ENCODE measurements around the gene CPT1A. TPM values are rescaled to one million over a fixed set of nuclear protein-coding genes. Genes with fewer than 3 reads are reported as not detected.

Gene CPT1A
- total RNA-seq, 3 donors from 2014 or later = 22.2 to 62.6 (median 30.4) TPM

- TF ChIP-seq CTCF (IDR thresholded peaks at IDR 0.05) = no peak
- no peak for TF ChIP-seq POLR2AphosphoS5 (IDR thresholded peaks at IDR 0.05)
- no peak for TF ChIP-seq POLR2A (IDR thresholded peaks at IDR 0.05)
- H3K27ac ChIP-seq = peak overlapping the region in 1 of 2 donors; percentile 25
- no peaks in the 10 kb centered on the region for H3K9me3 ChIP-seq
- H3K4me1 ChIP-seq = peaks cover 8 to 12% of the 10 kb centered on the region in 2 donors
- DNase-seq (ENCODE audit: low spot score in 2 of 2) = no peak
- no peak overlapping the region for H3K4me3 ChIP-seq
- H3K27me3 ChIP-seq = no peaks in the 10 kb centered on the region
- H3K36me3 ChIP-seq = no peaks in the 10 kb centered on the region
- intact Hi-C loops (cut with DNase I; ENCODE audit: low total_unique reads) = no loop called here
Measured at GRCh38 chr11:68828155-68828931, 13.4 kb downstream of the CPT1A start.

- H3K9me3 ChIP-seq = no peaks in the 10 kb centered on the region
- intact Hi-C loops (cut with DNase I; ENCODE audit: low total_unique reads) = no loop called here
- no peak overlapping the region for H3K4me3 ChIP-seq
- no peak for DNase-seq (ENCODE audit: low spot score in 2 of 2)
- no peaks in the 10 kb centered on the region for H3K36me3 ChIP-seq
- TF ChIP-seq POLR2A (IDR thresholded peaks at IDR 0.05) (no peak), CTCF (IDR thresholded peaks at IDR 0.05) (no peak), POLR2AphosphoS5 (IDR thresholded peaks at IDR 0.05) (no peak)
- peaks cover 3 to 8% of the 10 kb centered on the region in 2 donors for H3K4me1 ChIP-seq
- H3K27ac ChIP-seq = no peak overlapping the region
- H3K27me3 ChIP-seq = no peaks in the 10 kb centered on the region
Measured at GRCh38 chr11:68827733-68828132, 14.0 kb downstream of the CPT1A start.

- Histone ChIP-seq H3K27me3 (no peaks in the 10 kb centered on the region), H3K9me3 (no peaks in the 10 kb centered on the region), H3K4me1 (no peaks in the 10 kb centered on the region), H3K27ac (no peak overlapping the region), H3K4me3 (no peak overlapping the region), H3K36me3 (no peaks in the 10 kb centered on the region)
- intact Hi-C loops (cut with DNase I; ENCODE audit: low total_unique reads) = no loop called here
- no peak for DNase-seq (ENCODE audit: low spot score in 2 of 2)
- TF ChIP-seq CTCF (IDR thresholded peaks at IDR 0.05) (no peak), POLR2AphosphoS5 (IDR thresholded peaks at IDR 0.05) (no peak), POLR2A (IDR thresholded peaks at IDR 0.05) (no peak)
Measured at GRCh38 chr11:68826726-68827125, 15.0 kb downstream of the CPT1A start.

- intact Hi-C loops (cut with DNase I; ENCODE audit: low total_unique reads) = no loop called here
- DNase-seq (ENCODE audit: low spot score in 2 of 2) = no peak
- Histone ChIP-seq H3K4me1 (no peaks in the 10 kb centered on the region), H3K36me3 (no peaks in the 10 kb centered on the region), H3K9me3 (no peaks in the 10 kb centered on the region), H3K4me3 (no peak overlapping the region), H3K27ac (no peak overlapping the region), H3K27me3 (no peaks in the 10 kb centered on the region)
- no peak for TF ChIP-seq POLR2A (IDR thresholded peaks at IDR 0.05)
Measured at GRCh38 chr11:68825571-68825970, 16.1 kb downstream of the CPT1A start.

GRCh38 chr11:68822546-68822945 is 19.2 kb downstream of the CPT1A start:
- H3K4me1 ChIP-seq = peaks cover 0 to 8% of the 10 kb centered on the region in 2 donors
- no peaks in the 10 kb centered on the region for H3K36me3 ChIP-seq
- H3K27me3 ChIP-seq = no peaks in the 10 kb centered on the region
- H3K9me3 ChIP-seq = no peaks in the 10 kb centered on the region
- H3K27ac ChIP-seq = no peak overlapping the region
- TF ChIP-seq CTCF (IDR thresholded peaks at IDR 0.05) (no peak), POLR2A (IDR thresholded peaks at IDR 0.05) (no peak), POLR2AphosphoS5 (IDR thresholded peaks at IDR 0.05) (no peak)
- no peak overlapping the region for H3K4me3 ChIP-seq
- no peak for DNase-seq (ENCODE audit: low spot score in 2 of 2)
- intact Hi-C loops (cut with DNase I; ENCODE audit: low total_unique reads) = no loop called here
